SK-N-DZ (cell line): Measurements from ENCODE around the gene MACROD2.

Source experiments
- DNase-seq: peaks from one replicate; pipeline ENCODE4 v3.0.0-alpha.2; 2015; ENCODE audit warnings: low spot score

The MACROD2 gene

DNA sequence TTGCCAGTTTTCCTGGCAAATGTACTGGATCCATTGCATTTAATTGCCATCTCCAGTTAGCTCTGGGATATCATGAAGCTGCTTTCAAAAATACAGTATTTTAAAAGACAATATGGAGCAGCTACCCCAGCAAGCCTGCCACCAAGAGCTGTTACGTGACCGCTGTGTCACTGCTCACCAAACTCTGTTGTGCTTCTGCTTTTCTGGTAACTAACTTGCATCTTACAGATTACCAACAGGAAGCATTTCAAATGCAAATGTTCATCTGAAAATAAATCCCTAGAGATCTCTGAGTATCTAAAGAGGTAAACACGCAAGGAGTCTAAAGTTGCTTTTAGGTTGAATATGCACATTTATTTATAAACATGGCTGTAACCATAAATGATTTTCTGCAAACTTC lies 1569.7 kb downstream of the MACROD2 start:
- DNase-seq: no peak

DNA sequence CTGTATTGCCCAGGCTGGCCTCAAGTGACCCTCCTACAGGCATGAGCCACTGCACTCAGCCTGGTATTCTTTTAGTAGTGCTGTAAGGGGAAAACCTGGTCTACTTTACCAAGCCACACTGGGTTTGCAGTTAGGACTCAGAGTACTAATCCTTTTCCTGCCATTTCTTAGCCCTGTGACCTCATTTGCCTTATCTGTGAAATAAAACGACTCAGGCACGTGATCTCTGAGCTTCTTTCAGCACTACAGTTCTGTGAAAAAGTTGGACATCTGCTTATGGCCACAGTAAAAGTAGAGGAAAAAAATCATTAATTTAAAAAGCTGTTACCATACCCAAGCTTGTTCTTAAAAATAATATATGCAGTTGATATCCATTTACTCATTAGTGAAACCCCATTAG lies 1570.5 kb downstream of the MACROD2 start:
- no peak for DNase-seq

DNA sequence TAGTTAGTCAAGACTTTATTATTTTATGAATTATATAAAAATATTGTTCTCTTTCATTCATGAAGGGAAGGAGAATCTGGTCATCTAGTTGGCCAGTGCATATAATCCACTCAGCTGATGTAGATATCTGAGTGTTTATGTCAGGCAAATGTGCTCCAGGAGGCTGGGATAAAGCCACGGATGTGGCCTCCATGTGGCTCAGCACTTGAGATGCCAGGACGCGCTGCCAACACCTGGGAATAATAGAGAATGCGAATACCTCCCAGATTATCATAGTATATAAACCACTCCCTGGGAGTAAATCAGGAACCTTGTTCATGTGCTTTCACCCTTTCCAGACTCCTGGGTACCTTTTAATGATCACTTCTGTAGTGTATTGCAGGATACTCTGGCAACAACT lies 1571.9 kb downstream of the MACROD2 start:
- no peak for DNase-seq

DNA sequence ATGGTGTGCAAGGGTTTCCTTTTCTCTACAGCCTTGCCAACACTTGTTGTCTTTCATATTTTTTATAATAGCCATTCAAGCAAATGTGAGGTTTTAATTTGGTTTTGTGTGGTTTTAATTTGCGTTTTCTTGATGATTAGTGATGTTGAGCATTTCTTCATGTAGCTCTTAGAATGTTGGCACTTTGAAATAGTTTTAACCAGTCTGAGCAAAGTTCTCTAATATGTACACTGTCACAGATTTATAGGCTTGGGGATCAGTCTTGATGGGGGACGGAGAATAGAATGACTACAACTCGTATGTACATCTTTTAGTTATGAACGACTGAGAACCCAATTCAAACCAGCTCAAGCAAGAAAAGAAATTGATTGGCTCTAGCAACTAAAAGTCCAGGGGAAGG lies 1574.8 kb downstream of the MACROD2 start:
- DNase-seq: no peak

DNA sequence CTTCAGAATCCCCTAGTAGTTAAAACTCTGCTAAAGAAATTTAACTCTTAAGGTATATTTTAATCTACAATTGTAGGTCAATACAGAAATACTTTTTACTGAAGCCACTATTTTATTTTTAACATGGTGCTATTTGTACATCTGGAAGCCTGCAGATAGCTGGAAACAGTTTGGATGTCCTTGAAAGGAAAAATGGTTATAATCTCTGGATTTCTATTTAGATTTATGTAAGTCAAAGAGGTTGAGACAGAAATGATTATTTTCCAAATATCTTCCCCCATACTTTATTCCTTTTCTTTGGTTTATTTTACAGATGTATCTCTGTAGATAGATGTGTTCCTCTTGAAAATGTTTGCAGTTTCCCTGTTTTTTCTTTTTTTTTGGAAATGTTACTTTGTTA lies 1575.7 kb downstream of the MACROD2 start:
- DNase-seq: no peak

DNA sequence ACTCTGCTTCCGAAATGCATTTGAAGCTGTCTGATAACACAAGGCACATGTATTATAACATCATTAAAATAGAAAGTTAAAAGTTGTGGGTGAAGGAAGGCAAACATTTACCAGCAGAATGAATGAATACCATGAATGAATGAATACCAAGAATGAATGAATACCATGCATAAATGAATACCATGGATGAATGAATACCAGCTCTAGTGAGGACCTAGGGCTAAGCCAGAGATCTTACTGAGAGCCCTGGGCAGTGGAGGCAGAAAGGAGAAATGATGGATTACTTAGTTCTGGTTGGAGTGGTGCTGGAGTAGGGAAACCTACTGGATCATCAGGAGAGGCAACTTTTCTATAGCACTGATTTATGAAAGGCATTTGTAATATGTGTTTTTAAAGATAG lies 1579.9 kb downstream of the MACROD2 start:
- DNase-seq: no peak

DNA sequence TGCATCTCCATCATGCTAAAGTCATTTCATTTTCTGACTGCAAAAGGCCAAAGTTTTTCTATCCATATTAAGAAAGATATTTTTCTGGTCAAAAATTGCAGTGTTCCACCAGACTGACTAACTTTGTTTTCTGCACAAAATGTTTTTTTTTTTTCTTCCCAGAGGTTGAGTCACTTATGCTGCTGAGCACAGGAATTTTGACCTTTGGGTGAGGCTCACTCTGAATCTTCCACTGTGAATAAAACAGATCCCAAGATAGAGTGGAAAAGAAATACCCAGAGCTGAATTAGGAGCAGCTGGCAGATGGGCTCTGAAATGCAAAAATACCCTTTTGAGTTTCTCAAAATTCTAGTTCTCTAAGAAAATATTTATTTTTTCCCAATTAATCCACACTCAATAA lies 1581.1 kb downstream of the MACROD2 start:
- DNase-seq: no peak

DNA sequence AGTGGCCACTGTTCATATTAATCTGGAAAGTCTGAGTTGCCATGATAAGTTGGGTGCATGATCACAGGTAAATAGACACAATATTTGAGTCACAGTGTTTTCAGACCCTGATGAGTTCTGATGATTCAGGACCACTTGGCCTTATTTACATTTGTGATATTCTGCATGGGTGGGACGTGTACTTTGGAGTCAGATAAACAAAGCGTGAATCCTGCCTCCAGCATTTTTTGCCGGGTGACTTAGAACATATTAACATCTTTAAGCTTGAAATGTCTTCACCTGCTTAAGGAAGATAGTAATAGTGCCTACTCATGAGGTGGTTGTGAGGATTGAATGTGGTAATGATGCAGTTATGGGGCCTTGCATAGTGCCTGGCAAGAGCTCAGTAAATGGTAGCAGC lies 1582.8 kb downstream of the MACROD2 start:
- no peak for DNase-seq

DNA sequence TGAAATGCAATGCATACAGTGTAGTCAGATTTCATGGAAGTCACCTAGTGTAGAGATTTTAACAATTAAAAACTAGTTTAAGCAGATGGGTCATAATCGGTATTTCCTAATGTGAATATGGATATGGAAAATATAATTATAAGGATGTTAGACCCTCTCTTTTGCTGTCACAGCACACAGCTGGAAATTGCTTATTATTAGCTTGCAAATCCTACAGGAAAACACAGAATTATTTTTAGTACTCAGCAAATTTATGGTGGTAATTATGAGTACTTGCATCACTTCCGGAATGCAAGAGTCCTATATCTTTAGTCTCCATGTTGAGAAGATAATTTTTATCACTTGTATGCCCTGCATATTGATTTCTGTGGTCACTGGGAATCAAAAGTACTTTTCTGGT lies 1584.4 kb downstream of the MACROD2 start:
- no peak for DNase-seq

DNA sequence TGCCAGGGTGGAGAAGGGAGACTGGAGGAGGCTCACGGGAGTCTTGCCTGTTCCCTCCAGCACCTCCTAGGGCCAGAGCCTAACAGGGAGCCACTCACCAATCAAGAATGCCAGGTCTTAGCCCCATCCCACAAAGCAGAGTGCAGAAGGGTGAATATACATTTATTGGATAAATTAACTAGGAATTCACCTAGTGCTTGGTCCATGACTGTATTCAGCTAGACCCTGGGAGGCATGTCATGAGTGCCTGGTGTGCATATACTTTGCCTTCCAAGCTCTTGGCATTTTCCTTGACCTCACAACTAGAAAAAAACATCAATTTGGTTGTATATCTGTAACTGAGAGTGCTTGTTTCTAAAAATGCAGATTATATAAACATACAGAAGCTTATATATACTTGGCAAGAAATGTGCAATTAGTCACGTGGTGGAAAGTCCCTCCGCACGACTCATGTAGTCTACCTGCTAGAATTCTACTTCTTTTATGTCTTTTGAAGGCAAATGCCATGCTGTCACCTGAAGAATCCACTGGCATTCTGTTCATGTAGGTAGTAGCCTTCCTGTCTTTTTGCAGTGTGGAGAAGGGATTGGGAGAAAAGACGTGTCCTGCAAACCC lies 1586.9 kb downstream of the MACROD2 start:
- no peak for DNase-seq

DNA sequence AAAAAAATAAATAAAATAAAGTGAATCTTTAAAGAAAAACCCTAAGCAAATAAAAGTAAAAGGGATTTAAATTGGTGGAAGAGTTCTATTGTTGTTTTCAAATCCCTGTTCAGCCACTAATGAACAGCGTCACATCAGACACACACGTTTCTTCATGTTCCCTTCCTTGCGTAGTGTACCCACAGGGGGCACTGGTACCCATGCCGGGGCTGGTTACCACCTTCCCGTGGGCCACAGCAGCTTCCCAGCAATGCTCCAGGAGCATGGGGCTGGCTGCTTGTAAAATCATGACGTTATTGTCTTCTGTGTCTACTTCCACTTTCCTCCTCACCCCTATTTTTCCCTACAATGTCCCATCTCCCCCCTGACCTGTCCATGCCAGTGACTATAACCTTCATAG lies 1589.2 kb downstream of the MACROD2 start:
- DNase-seq: no peak

DNA sequence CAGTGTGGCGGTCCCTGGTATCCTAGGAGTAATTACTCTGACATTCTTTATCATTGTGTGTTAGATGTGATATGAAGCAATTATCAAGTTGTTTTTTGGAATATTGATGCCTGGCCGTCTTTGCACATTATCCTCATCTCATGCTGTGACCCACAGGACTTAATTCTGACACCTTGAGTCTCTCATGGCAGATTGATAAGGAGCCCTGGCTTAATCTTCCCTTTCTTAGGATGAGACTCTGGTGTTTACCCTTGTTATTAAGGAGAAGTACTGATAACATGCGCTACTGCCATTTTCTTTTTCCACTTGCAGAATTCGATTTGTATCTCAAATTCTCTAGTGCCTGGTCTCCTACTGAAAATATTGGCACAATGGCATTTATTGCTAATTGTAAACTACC lies 1597.8 kb downstream of the MACROD2 start:
- DNase-seq: no peak

DNA sequence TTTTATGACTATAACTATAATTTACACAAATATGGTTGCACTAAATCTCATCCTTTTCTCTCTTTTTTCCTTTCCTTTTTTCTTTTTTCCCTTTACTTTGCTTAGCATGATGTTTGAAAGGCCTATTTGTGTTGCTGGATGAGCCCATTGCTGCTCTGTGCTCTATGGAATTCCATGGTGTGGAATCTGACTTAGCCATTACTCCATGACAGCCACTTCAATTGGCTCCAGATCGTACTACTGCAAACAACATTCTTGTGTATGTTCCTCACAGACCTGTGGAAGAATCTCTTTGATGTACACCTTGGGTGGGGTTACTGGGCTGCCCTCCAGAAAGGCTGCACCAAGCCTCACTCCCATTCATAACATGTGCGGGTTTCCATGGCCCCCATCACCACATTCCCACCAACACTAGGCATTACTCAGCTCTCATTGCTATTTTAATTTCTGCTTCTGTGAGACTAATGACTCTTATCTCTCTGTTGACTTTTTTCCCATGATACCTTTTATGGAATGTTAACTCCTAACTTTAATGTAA lies 1598.9 kb downstream of the MACROD2 start:
- DNase-seq: no peak

DNA sequence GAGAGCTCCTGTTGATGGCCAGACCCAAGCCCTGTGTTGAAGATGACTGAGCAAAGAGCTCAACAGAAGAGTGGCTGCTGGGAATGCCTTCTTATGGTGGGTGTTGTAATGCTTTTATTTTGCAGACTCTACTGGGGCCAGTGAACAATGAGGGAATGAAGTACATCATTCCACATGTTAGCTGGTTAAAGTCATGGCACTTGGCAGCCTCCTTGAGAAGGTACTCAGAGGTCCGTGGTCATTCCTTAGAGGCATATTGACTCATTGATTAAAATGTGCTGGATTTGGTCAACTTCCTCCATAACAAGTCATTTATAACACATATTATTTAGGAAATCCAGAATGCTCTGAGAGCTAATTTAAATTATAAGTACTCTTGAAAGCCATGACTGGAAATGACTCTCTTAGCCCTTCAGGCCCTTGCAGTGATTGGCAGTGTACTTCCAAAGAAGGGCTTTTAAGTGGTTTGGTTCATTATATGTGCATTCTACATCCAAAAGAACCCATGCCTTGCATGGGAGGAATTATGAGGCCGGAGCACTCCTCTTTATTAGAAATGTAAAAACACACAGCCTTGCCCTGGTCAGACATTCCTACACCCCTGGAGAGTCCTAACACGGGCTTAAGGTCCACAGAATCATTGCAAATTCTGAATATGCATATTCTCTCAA lies 1601.0 kb downstream of the MACROD2 start:
- DNase-seq: no peak

DNA sequence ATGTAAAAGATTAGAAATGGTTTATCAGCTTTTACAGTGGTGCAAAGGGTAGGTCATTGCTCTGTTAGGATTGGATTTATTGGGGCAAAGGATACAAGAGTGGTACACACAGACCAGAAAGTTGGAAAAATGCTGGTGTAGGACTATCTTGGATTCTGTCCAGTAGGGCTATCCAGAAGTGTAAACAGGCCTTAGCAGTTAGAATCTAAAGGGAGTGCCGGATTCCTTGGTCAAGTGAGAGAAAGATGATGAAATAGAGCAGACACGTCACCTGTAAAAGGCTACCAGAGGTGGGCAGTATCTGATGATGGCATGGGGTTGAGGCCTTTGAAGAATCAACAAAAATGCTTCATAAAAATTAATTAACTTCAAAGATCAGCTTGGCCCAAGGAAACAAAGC lies 1602.0 kb downstream of the MACROD2 start:
- no peak for DNase-seq

DNA sequence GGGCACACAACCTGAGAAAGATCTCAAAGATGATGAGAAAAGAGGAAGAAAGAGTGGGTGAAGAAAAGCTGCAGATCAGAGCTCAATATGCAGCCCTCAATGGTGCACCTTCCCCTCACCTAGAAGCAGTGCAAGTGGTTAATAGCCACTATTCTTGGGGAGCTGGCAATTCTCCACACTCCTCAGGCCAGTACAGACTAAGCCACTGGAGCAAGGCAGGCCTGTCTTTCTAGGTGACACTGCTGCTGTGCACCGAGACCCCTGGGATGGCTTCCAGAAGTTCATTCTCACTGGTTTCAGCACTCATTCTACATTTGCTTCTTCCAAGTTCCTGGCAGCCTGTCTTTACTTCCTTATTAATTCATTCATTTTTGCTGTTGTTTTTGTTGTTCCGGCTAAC lies 1604.6 kb downstream of the MACROD2 start:
- DNase-seq: no peak

DNA sequence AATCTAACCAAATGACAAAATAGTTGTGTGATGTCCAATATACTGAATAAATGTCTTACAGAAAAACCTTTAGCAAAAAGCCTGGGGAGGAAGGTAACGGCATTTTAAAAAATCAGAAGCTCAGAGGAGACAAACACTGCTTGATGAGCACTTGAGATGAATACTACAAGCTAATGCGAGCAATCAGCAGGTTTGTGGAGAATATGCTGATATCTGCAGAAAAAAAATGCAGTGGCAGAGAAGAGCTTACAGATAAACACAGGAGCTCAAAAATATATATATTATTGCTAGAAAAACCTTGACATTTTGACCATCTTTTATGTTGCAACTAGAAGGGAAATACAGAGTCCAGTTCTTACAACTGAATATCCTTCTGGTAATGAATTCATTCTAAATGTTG lies 1605.2 kb downstream of the MACROD2 start:
- no peak for DNase-seq

DNA sequence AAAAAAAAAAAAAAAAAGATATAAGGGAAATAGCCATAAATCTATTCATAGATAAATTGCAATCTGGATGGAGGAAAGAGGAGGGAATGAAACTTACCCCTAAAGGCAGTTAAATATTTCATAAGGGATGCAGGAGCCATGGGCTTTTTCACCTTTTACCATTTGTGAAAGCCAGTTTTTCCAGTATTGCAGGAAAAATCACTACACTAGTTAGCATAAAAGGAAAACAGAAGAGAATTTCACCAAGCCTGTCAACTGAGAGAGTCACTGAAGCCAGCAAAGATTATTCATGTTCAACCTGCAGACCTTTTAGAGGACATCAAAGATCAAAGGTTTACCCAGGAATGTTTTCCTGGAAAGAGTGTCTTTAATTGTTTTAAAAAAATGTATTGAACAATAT lies 1608.2 kb downstream of the MACROD2 start:
- no peak for DNase-seq

DNA sequence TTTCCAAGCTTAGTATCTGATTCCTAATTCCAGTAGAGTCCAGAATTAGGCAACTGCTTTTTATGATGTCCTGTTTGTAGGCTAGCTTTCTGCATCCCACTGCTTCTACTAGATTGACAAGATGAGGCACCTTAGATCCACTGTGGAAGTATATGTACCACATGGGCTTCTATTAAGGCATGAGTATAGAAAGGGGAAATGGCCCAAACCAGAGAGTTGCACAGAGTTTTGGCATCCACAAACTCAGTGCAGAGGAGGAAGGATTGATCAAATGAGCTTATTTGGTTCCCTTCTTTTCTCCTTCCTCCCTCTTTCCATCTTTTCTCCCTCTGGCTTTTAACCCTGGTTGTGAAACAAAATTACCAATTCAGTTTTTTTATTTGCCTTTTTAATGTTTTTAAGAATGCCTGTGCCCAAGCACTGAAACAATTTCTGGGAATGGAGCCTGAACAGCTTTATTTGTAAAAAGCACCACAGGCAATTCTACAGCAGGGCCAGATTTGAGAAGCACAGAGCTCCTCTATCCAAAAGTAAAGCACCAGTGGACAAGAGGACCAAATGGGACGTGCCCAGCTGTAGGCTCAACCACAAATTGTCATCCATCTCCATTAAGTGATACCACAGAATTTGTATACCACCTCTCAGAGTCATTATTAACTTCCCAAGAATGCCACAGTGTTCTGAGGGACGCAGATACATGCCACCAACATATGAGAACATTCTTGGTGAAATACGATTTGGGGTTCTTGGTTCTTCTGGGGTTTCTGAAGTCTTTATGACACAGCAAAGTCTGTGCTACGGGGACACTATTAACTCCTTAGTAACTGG lies 1608.9 kb downstream of the MACROD2 start:
- no peak for DNase-seq

DNA sequence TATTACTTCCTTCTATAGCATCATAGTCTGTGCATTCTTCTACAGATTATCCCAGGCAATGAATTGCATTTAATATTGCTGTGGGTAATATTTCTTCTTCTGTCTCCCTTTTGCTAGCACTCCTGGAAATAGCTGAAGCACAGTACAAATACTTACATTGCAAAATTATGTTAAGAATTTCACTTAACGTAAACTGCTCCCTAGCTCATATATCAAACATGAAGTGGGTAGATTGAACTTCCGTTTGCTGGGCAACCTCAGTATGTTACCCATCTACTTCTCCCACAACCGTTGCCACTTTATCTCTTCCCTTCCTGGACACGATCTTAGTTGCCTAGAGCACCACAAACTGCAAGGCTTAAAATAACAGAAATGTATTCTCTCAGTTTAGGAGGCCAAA lies 1614.6 kb downstream of the MACROD2 start:
- DNase-seq: no peak

DNA sequence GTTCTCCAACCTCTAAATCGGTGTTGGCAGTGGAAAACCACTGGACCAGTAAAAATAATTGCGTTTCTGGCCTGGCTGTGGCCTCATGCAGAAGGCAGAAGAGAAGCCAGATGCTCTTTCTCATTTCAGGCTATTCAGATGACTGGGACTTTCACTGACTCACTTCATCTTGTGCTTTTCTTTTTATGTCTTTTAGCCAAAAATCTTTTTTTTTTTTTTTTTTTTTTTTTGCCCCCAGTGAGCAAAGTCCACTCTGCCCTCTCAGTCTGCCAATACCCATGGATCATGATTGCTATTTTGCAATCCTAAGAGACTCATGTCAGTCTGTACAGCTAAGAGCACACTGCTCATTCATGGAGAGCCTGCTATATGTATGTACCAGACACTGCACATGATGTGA lies 1615.5 kb downstream of the MACROD2 start:
- DNase-seq: peak; percentile 23

DNA sequence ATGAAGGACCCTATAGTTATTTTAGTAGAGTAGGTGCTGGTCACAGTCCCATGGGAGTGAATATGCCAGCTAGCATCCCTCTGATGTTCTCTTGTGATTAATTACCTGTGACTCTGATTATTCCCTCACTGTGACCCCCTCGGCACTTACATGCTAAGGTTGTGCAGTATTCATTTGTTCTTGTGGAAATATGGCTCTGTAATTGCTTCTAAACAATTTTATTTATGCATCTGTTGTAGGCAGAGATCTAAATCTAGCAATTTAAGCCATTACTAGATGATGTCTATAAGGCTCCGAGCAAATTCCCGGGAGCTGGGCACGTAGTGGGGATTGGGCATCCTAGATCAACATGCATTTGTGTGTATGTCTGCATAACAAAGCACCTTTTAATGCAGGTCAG lies 1616.2 kb downstream of the MACROD2 start:
- peak; percentile 12 for DNase-seq

DNA sequence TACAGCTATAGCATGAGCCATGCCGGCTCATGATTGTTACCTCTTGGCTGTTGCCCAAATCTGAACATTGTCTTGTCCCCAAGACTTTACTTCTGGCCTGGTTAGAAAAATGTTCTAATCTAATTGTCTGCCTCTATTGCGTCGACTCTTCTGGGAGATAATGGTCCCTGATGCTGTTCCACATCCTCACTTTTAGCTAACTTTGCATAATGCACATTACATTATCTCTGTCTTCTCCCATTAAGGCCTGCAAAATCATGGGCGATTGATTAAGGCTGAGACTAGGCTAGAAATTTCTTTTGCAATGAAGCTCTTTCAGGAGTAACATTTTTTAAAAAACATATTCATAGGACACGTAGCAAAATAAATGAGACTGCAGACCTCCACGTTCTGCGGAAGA lies 1616.9 kb downstream of the MACROD2 start:
- DNase-seq: peak; percentile 17
